ENCODE data around the gene TTC13. TPM values are rescaled to one million over a fixed set of nuclear protein-coding genes. Genes with fewer than 3 reads are reported as not detected.
A peak's percentile ranks its signal among the peaks of the same experiment; 100 is the strongest.

Gene TTC13
- total and polyA plus RNA-seq, 2 of the 13 experiments (the other 11 are each of a cell fraction or from before 2014, with no cell fraction given): 5.8 to 15.9 TPM

- TF ChIP-seq ZBTB46 (CRISPR knock-in tag; IDR thresholded peaks at IDR 0.05; ENCODE audit: borderline replicate concordance) (no peak), CSRNP2 (CRISPR knock-in tag; conservative IDR thresholded peaks at IDR 0.05; ENCODE audit: low read depth) (no peak), MAFK (conservative IDR thresholded peaks at IDR 0.05 in 1 of 2, IDR thresholded peaks at IDR 0.05 in 1 of 2; ENCODE audit: low read length in 2 of 2) (no peak), MTA1 (CRISPR knock-in tag; IDR thresholded peaks at IDR 0.05; ENCODE audit: borderline replicate concordance) (no peak), TBL1XR1 (IDR thresholded peaks at IDR 0.05; ENCODE audit: borderline replicate concordance, low read length, partially characterized antibody) (no peak), CREB1 (IDR thresholded peaks at IDR 0.05) (no peak), CREB1 (CRISPR knock-in tag; IDR thresholded peaks at IDR 0.05) (no peak), FOXK2 (IDR thresholded peaks at IDR 0.05) (no peak), MAF1 (CRISPR knock-in tag; IDR thresholded peaks at IDR 0.05; ENCODE audit: borderline replicate concordance) (no peak), ZNF75D (CRISPR knock-in tag; IDR thresholded peaks at IDR 0.05; ENCODE audit: borderline replicate concordance) (no peak), ZNF780A (CRISPR knock-in tag; IDR thresholded peaks at IDR 0.05) (no peak), DBP (CRISPR knock-in tag; IDR thresholded peaks at IDR 0.05; ENCODE audit: not compliant biosample characterization) (no peak), FIP1L1 (IDR thresholded peaks at IDR 0.05; ENCODE audit: borderline replicate concordance, insufficient read depth, low read depth, low read length) (no peak), NFIB (CRISPR knock-in tag; IDR thresholded peaks at IDR 0.05; ENCODE audit: borderline replicate concordance) (no peak), PHF8 (CRISPR knock-in tag; IDR thresholded peaks at IDR 0.05) (peak; percentile 84), YY1 (IDR thresholded peaks at IDR 0.05; ENCODE audit: insufficient read depth, insufficient replicate concordance, low read depth, low read length) (peak; percentile 14), RARA (CRISPR knock-in tag; IDR thresholded peaks at IDR 0.05) (no peak), KDM2A (CRISPR knock-in tag; IDR thresholded peaks at IDR 0.05; ENCODE audit: borderline replicate concordance, low read depth) (peak; percentile 56; the same call in 1 of the 2 replicates), LBX2 (CRISPR knock-in tag; IDR thresholded peaks at IDR 0.05; ENCODE audit: borderline replicate concordance) (no peak), EEA1 (CRISPR knock-in tag; IDR thresholded peaks at IDR 0.05; ENCODE audit: borderline replicate concordance) (0 out of 2 replicates have a peak, but pooled peaks have one; percentile 42), ZBTB25 (CRISPR knock-in tag; IDR thresholded peaks at IDR 0.05) (no peak), ZNF335 (CRISPR knock-in tag; IDR thresholded peaks at IDR 0.05) (no peak)
These were observed 109.8 kb downstream of the TTC13 start (continued) for GRCh38 chr1:230868736-230869385.
